ENCODE data around the gene PLCD4. TPM values are rescaled to one million over a fixed set of nuclear protein-coding genes. Genes with fewer than 3 reads are reported as not detected.

Gene PLCD4
- 0.32 and 1.5 TPM in 2 replicates for total RNA-seq

GRCh38 chr2:218607436-218608115 lies at the start of gene PLCD4:
TSS of gene PLCD4 (plus strand) at chr2:218607899. CDS start at chr2:218615740, 7,841 bp downstream.

GRCh38 chr2:218568190-218569037 lies 39.3 kb upstream of the PLCD4 start, which contains the start of the genes CNOT9 and USP37:
TSS of gene CNOT9 (plus strand) at chr2:218568839. CDS start at chr2:218568955, 116 bp downstream.
TSS of gene USP37 (minus strand) at chr2:218568351. CDS start at chr2:218558653, 9,698 bp downstream.

GRCh38 chr2:218659258-218659987 lies 51.7 kb downstream of the PLCD4 start, which contains the start of the genes BCS1L and ZNF142:
TSS of gene BCS1L (plus strand) at chr2:218659683. CDS start at chr2:218660988, 1,305 bp downstream.
TSS of gene ZNF142 (minus strand) at chr2:218659623. CDS start at chr2:218656429, 3,194 bp downstream.

GRCh38 chr2:218671654-218672566 lies 64.2 kb downstream of the PLCD4 start, which contains the start of the genes RNF25 and STK36:
TSS of gene RNF25 (minus strand) at chr2:218672002. CDS start at chr2:218671970, 32 bp downstream.
TSS of gene STK36 (plus strand) at chr2:218672086. CDS start at chr2:218672830, 744 bp downstream.

Other genes with a start within 250 kb of the PLCD4 start
- gene SLC11A1, start 225.6 kb upstream of the PLCD4 start, total RNA-seq: 0.13 and 0.16 TPM in 2 replicates
- 53.9 and 56.4 TPM in 2 replicates for gene CTDSP1, start 208.0 kb upstream of the PLCD4 start, total RNA-seq
- 0.06 TPM in 1 of 2 replicates, not detected in the other for gene VIL1, start 188.8 kb upstream of the PLCD4 start, total RNA-seq
- 8.1 and 15.1 TPM in 2 replicates for gene USP37, start 39.5 kb upstream of the PLCD4 start, total RNA-seq
- gene CNOT9, start 39.1 kb upstream of the PLCD4 start, total RNA-seq: 32.7 and 54.7 TPM in 2 replicates
- 4.0 and 10.2 TPM in 2 replicates for gene ZNF142, start 51.7 kb downstream of the PLCD4 start, total RNA-seq
- 33.8 and 42.5 TPM in 2 replicates for gene BCS1L, start 51.8 kb downstream of the PLCD4 start, total RNA-seq
- gene RNF25, start 64.1 kb downstream of the PLCD4 start, total RNA-seq: 25.4 and 37.7 TPM in 2 replicates
- 6.6 and 21.6 TPM in 2 replicates for gene STK36, start 64.2 kb downstream of the PLCD4 start, total RNA-seq
- 4.4 and 12.0 TPM in 2 replicates for gene TTLL4, start 102.9 kb downstream of the PLCD4 start, total RNA-seq
- 5.5 and 23.7 TPM in 2 replicates for gene CYP27A1, start 174.2 kb downstream of the PLCD4 start, total RNA-seq
- not detected in 2 replicates for gene PRKAG3, start 223.9 kb downstream of the PLCD4 start, total RNA-seq